Adipocyte (in vitro differentiated cells): ENCODE results near the gene NFASC.

Experiments used
- DNase-seq: peaks from one replicate; pipeline ENCODE4 v3.0.0-alpha.2; 2015; ENCODE audit warnings: low read depth
- H3K27me3 ChIP-seq: replicated peaks from 2 replicates; pipeline ENCODE4 v1.7.0; 2013; ENCODE audit warnings: mild to moderate bottlenecking, low read length, moderate library complexity; ENCODE audit not compliant: control insufficient read depth, insufficient read depth
- H3K36me3 ChIP-seq: 2 replicates; pipeline ENCODE4 v1.7.0; 2013; ENCODE audit warnings: low read length, mild to moderate bottlenecking, moderate library complexity; ENCODE audit not compliant: control insufficient read depth, insufficient read depth, severe bottlenecking
- H3K4me1 ChIP-seq: 2 replicates; pipeline ENCODE4 v1.7.0; 2013; ENCODE audit warnings: mild to moderate bottlenecking, low read length, moderate library complexity; ENCODE audit not compliant: control insufficient read depth, insufficient read depth
- H3K4me3 ChIP-seq: 2 replicates; pipeline ENCODE4 v1.7.0; 2013; ENCODE audit warnings: mild to moderate bottlenecking, low read length, moderate library complexity
- H3K9ac ChIP-seq: 2 replicates; pipeline ENCODE4 v1.7.0; 2013; ENCODE audit warnings: mild to moderate bottlenecking, low read length, moderate library complexity
- H3K9me3 ChIP-seq: 2 replicates; pipeline ENCODE4 v1.7.0; 2013; ENCODE audit warnings: mild to moderate bottlenecking, low read length, moderate library complexity; ENCODE audit not compliant: control insufficient read depth

Gene NFASC

GRCh38 chr1:204987689-204988088, 117.0 kb downstream of the NFASC start:
- H3K4me3 ChIP-seq = no peak overlapping the region
- H3K27me3 ChIP-seq = no peaks in the 10 kb centered on the region
- H3K4me1 ChIP-seq = no peaks in the 10 kb centered on the region
- no peaks in the 10 kb centered on the region for H3K9me3 ChIP-seq
- no peak overlapping the region for H3K9ac ChIP-seq
- peaks cover 48% of the 10 kb centered on the region for H3K36me3 ChIP-seq
- no peak for DNase-seq

DNA sequence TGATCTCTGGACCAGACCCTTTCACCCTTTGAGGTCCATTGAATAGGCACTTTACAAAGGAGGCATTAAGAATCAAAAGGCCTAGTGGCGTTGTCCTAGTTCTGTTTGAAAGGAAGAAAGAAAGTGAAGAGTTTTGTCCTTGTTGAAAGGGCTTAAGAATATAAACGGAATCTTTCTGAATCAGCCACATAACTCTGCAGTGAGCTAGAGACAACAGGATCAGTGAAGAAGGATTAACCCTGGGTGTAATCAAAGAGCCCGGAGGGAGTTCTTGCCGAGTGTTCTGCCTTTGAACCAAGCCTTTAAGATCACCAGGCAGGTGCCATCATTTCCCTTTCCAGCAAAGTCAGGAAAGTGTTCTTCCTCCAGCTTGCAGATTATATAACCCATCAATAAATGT, 117.5 kb downstream of the NFASC start:
- no peak overlapping the region for H3K9ac ChIP-seq
- H3K4me1 ChIP-seq = no peaks in the 10 kb centered on the region
- no peaks in the 10 kb centered on the region for H3K9me3 ChIP-seq
- H3K4me3 ChIP-seq = no peak overlapping the region
- H3K36me3 ChIP-seq = peaks cover 49% of the 10 kb centered on the region
- no peak for DNase-seq
- no peaks in the 10 kb centered on the region for H3K27me3 ChIP-seq

DNA sequence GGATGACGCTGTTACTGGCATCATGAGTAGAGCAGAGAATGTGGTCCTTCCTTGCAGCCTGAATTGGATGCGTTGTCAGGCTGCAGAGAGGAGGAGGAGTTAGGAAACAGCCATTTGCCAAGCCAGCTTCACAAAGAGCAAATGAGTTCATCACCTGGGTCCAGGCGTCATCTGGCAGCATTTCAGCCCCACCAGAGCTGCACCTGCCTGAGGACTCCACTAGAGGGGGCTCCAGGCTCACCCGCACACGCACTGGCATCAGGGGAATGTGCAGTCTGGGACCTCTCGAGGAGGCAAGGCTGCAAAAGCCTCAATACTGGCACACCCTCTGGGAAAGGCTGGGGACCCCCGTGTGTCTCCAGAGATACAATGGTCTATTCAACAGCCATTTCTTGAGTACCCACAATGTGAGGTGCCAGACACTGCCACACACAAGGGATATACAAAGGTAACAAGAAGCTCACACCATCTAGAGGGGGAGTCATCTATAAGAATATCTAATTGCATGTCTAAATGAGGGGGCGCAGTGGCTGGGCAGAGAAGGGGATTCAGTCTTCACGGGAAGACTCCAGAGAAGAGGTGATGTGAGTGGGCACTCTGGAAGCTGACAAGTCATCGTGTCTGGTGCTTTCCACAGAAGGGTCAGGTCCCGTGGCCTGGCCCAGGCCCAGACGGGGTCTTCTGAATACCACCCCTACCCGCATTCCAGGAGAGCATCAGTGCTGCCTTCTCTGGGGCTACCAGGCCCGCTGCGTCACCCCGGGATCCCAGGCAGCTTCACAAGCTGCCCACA, 118.8 kb downstream of the NFASC start:
- DNase-seq = peak; percentile 83
- Histone ChIP-seq H3K9ac (no peak overlapping the region), H3K36me3 (peaks cover 45% of the 10 kb centered on the region), H3K27me3 (no peaks in the 10 kb centered on the region), H3K4me3 (no peak overlapping the region), H3K4me1 (no peaks in the 10 kb centered on the region), H3K9me3 (no peaks in the 10 kb centered on the region)

DNA sequence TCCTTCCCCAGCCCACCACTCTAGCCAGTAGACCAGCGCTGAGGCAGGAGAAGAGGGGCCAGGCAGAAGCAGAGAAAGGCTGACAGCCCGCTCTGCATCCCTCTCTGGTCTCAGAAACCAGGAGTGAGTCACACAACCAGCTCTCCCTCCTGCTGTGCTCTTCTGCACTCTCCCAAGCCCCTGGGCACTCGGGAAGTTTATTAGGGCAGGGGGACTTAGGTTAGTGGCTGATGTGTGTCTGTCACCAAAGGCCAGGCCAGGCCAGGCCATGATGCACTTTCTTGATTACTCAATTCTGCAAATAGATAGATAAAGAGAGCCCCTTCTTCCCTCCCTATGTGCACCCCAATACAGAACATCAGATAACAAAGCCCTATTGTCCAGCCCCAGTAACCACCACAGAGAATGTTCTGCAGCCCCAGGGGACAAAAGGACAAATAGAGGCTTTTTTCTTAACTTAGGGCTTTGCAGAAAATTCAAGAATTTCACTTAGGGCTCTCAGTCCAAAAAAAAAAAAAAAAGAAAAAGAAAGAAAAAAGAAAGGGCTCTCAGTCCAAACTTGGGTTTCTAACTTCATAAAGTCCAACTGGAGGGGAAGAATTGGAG, 119.5 kb downstream of the NFASC start:
- H3K27me3 ChIP-seq = no peaks in the 10 kb centered on the region
- no peaks in the 10 kb centered on the region for H3K4me1 ChIP-seq
- H3K36me3 ChIP-seq = peaks cover 42% of the 10 kb centered on the region
- H3K4me3 ChIP-seq = no peak overlapping the region
- no peak for DNase-seq
- no peaks in the 10 kb centered on the region for H3K9me3 ChIP-seq
- no peak overlapping the region for H3K9ac ChIP-seq

DNA sequence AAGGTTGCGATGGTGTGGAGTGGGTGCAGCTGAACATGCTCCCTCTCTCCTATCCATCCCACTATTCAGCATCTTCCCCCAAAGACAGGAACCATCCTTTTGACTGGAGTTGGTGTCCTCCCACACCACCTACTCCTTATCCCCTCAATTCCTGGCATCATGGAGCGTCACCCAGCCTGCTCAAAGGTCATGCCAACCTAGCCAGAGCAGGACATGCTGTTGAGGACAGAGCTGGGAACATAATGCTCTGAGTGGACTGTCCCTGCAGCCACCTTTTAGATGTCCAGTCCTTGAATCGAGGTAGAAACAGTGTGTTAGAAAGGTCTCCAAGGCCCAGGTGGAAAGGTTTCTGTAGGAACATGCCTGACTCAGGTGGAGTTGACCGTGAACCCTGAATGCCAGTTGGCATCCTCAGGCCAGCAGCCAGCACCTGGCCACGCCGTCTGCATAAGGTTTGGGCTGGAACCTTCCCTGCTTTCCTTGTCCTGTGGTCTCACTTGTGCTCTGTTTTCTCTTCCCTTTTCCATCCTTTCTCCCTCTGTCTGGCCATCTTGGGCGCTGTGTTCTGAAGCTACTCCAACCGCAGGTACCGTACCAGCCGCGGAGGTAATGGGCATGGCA, 120.2 kb downstream of the NFASC start:
- no peak for DNase-seq
- no peak overlapping the region for H3K4me3 ChIP-seq
- H3K36me3 ChIP-seq = peaks cover 36% of the 10 kb centered on the region
- no peak overlapping the region for H3K9ac ChIP-seq
- H3K9me3 ChIP-seq = no peaks in the 10 kb centered on the region
- H3K27me3 ChIP-seq = no peaks in the 10 kb centered on the region
- no peaks in the 10 kb centered on the region for H3K4me1 ChIP-seq

DNA sequence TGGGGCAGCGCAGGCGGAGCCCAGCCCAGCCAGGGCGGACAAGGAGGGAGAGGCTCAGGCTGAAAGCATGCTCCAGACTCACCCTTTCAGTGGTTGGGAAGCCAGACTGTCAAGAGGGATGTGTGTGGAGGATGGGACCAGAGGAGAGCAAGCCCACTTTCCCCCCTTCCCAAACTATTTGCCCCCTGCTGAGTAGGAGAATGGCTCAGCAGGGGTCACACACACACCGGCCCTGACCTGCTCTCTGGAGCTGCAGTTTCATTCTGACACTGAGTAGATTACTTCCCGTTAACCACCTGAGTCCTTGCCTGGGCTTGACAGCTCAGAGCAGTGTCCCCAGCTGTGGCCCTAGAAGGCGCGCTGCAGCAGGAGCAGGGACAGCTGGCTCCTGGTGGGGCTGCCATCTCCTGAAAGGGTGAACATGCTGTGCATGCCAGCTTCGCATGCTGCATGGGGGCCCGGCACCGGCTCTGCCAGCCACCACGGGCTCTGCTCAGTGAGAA, 120.7 kb downstream of the NFASC start:
- H3K4me3 ChIP-seq = no peak overlapping the region
- H3K9ac ChIP-seq = no peak overlapping the region
- no peak for DNase-seq
- H3K9me3 ChIP-seq = no peaks in the 10 kb centered on the region
- H3K27me3 ChIP-seq = no peaks in the 10 kb centered on the region
- peaks cover 30% of the 10 kb centered on the region for H3K36me3 ChIP-seq
- no peaks in the 10 kb centered on the region for H3K4me1 ChIP-seq

- no peaks in the 10 kb centered on the region for H3K9me3 ChIP-seq
- no peaks in the 10 kb centered on the region for H3K27me3 ChIP-seq
- DNase-seq = no peak
- peaks cover 21% of the 10 kb centered on the region for H3K36me3 ChIP-seq
- H3K9ac ChIP-seq = no peak overlapping the region
- H3K4me1 ChIP-seq = no peaks in the 10 kb centered on the region
- no peak overlapping the region for H3K4me3 ChIP-seq
Observed at GRCh38 chr1:204992201-204992997, 121.7 kb downstream of the NFASC start.

- Histone ChIP-seq H3K9me3 (no peaks in the 10 kb centered on the region), H3K9ac (no peak overlapping the region), H3K27me3 (no peaks in the 10 kb centered on the region), H3K4me1 (no peaks in the 10 kb centered on the region), H3K4me3 (no peak overlapping the region), H3K36me3 (peaks cover 19% of the 10 kb centered on the region)
- DNase-seq = no peak
Observed at GRCh38 chr1:204992998-204993314, 122.3 kb downstream of the NFASC start.

DNA sequence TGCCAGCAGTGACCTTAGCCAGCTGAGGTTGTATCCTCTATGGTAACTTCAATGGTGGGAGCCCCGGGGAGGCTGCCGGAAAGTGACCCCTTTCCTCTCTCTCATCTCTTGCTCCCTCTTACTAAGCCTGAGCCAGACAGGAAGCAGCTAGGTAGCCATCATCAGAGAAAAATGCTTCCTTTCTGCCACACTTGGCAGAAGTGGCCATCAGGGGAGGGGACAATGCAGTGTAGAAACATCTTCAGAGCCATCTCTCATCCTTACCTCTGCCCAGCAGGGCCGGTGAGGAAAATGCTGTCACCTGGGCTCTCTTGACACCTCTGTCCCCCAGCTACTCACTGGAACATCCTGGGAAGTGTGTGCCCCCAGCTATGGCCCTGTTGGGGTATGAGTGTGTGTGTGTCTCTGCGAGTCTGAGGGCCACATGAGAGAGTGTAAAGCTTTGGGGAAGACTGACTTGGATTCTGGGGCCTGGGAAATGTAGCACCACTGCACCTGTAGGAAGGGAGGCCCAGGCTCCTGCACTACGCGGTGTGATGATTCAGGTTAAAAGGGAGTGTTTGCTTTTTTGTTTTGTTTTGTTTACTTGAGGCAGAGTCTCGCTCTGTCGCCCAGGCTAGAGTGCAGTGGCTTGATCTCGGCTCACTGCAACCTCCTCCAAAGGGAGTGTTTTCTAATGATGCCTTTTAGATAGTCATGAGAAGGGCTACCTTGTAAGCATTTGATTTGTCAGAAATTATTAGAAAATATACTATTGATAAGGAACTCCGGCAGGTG, 123.6 kb downstream of the NFASC start:
- no peak overlapping the region for H3K4me3 ChIP-seq
- DNase-seq = no peak
- H3K4me1 ChIP-seq = no peaks in the 10 kb centered on the region
- H3K36me3 ChIP-seq = peaks cover 10% of the 10 kb centered on the region
- no peak overlapping the region for H3K9ac ChIP-seq
- H3K27me3 ChIP-seq = no peaks in the 10 kb centered on the region
- no peaks in the 10 kb centered on the region for H3K9me3 ChIP-seq

DNA sequence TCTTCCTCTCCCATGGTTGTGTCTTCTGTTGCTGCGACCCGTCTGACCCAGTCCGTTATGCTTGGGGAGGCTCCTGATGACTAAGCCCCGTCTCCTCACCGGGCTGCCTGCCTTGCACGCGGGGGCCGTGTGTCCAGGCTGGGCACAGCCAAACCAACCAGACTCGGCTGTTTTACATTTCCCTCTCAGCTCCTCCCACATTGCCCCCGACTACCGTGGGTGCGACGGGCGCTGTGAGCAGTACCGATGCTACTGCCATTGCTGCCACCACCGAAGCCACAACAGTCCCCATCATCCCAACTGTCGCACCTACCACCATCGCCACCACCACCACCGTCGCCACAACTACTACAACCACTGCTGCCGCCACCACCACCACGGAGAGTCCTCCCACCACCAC, 126.3 kb downstream of the NFASC start:
- H3K36me3 ChIP-seq = peaks cover 4% of the 10 kb centered on the region
- H3K9ac ChIP-seq = no peak overlapping the region
- H3K4me3 ChIP-seq = no peak overlapping the region
- no peaks in the 10 kb centered on the region for H3K9me3 ChIP-seq
- H3K4me1 ChIP-seq = no peaks in the 10 kb centered on the region
- no peak for DNase-seq
- no peaks in the 10 kb centered on the region for H3K27me3 ChIP-seq
